Progenitor cell of endocrine pancreas (in vitro differentiated cells): Measurements from ENCODE around the gene SLC5A10. TPM values are rescaled to one million over a fixed set of nuclear protein-coding genes. Genes with fewer than 3 reads are reported as not detected.

Source experiments
- DNase-seq: peaks from one replicate; pipeline ENCODE4 v3.0.0; 2021; ENCODE audit warnings: low spot score; ENCODE audit not compliant: unreplicated experiment
- H3K27ac Mint-ChIP-seq: 2 replicates; pipeline ENCODE4 v1.8.0; 2021; ENCODE audit warnings: mild to moderate bottlenecking, moderate library complexity, mixed read lengths
- H3K27me3 Mint-ChIP-seq: 2 replicates; pipeline ENCODE4 v1.8.0; 2021; ENCODE audit warnings: mixed read lengths
- H3K36me3 Mint-ChIP-seq: 2 replicates; pipeline ENCODE4 v1.8.0; 2022; ENCODE audit warnings: mixed read lengths; ENCODE audit not compliant: insufficient read depth
- H3K4me1 Mint-ChIP-seq: 2 replicates; pipeline ENCODE4 v1.8.0; 2021; ENCODE audit warnings: low read depth, mixed read lengths
- H3K4me3 Mint-ChIP-seq: 2 replicates; pipeline ENCODE4 v1.8.0; 2021; ENCODE audit warnings: low read depth, mild to moderate bottlenecking, moderate library complexity, mixed read lengths
- H3K9me3 Mint-ChIP-seq: 2 replicates; pipeline ENCODE4 v1.8.0; 2021; ENCODE audit warnings: low read depth, mixed read lengths
- total RNA-seq: library from RNA; stranded (reverse); gene quantifications from 2 replicates; pipeline ENCODE4 v1.2.1, GENCODE V29; 2021
- TF ChIP-seq, protein P1 (sequence below): fragments of 200-600 bp; sonication (generic); IDR thresholded peaks from one replicate; pipeline ENCODE4 v1.5.0; 2021; ENCODE audit warnings: antibody characterized with exemption, mild to moderate bottlenecking; ENCODE audit not compliant: unreplicated experiment

The SLC5A10 gene
- total RNA-seq, 1 donor from 2014 or later, result not detected

DNA sequence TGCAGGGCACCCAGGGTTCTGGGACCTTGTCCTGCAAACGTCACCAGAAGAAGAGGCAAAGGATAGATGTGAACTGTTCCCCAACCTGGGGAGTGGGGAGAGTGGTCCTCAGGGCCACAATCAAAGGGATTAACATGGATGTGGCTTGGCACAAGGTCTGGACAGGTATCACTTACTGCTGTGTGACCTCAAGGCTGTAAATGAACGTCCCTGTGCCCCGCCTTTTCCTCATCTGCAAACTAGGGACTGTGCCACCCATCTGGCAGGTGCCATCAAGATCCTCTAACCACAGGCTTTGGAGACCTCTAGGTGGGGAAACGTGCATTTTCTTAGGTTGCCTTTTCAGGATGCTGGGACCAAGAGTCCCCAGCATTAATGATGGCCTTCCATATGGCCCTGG, 25.1 kb downstream of the SLC5A10 start:
- TF ChIP-seq, protein P1, sequence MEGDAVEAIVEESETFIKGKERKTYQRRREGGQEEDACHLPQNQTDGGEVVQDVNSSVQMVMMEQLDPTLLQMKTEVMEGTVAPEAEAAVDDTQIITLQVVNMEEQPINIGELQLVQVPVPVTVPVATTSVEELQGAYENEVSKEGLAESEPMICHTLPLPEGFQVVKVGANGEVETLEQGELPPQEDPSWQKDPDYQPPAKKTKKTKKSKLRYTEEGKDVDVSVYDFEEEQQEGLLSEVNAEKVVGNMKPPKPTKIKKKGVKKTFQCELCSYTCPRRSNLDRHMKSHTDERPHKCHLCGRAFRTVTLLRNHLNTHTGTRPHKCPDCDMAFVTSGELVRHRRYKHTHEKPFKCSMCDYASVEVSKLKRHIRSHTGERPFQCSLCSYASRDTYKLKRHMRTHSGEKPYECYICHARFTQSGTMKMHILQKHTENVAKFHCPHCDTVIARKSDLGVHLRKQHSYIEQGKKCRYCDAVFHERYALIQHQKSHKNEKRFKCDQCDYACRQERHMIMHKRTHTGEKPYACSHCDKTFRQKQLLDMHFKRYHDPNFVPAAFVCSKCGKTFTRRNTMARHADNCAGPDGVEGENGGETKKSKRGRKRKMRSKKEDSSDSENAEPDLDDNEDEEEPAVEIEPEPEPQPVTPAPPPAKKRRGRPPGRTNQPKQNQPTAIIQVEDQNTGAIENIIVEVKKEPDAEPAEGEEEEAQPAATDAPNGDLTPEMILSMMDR, result no peak
- no peaks in the 10 kb centered on the region for H3K9me3 Mint-ChIP-seq
- no peak overlapping the region for H3K4me3 Mint-ChIP-seq
- peaks cover 8% of the 10 kb centered on the region for H3K36me3 Mint-ChIP-seq
- H3K27ac Mint-ChIP-seq, result no peak overlapping the region
- DNase-seq, result no peak
- peaks cover 10% of the 10 kb centered on the region for H3K4me1 Mint-ChIP-seq
- no peaks in the 10 kb centered on the region for H3K27me3 Mint-ChIP-seq

DNA sequence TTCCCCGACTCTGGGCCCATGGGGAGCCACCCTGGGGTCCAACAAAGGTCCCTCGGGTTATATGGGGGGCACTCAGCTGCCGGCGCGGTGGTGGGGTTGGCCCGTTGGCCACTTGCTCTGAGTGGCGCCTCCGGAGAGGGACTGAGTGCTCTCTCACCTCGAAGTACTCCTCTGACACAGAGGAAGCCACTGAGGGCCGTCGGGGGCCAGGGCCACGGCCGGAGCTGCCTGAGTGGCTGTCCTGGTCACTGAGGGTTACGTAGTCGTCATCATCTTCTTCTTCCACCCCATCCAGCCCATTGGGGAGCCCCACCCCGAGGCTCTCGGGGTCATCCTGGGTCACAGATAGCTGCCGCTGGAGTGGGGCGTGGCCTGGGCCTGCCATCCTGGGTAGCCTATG, 25.7 kb downstream of the SLC5A10 start:
- H3K27me3 Mint-ChIP-seq, result no peaks in the 10 kb centered on the region
- no peak for DNase-seq

DNA sequence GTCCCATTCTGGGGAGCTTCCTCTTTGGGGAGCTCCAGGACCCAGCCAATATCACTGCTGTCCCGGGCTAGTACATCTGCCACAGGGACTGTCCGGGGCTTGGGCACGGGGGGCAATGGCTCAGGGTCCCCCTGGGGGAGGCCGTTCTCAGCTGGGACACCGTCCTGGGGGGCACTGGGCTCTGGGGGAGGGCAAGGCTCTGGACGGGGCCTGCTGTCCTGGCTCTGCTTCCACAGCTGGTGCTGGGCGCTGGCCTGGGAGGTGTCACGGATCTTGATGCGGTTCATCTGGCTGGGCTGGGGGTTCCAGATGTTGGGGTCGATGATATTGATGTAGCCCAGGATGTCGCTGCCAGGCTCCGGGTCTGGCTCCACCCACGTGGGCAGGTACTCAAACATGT, 26.1 kb downstream of the SLC5A10 start:
- no peak overlapping the region for H3K27ac Mint-ChIP-seq
- DNase-seq, result no peak
- H3K4me1 Mint-ChIP-seq, result peaks cover 12% of the 10 kb centered on the region
- H3K9me3 Mint-ChIP-seq, result no peaks in the 10 kb centered on the region
- H3K27me3 Mint-ChIP-seq, result no peaks in the 10 kb centered on the region
- no peak overlapping the region for H3K4me3 Mint-ChIP-seq
- TF ChIP-seq, protein P1, result no peak
- H3K36me3 Mint-ChIP-seq, result peaks cover 8% of the 10 kb centered on the region

More for the DNA sequence above, 25.7 kb downstream of the SLC5A10 start:
- Mint-ChIP-seq H3K4me3 (no peak overlapping the region), H3K36me3 (peaks cover 8% of the 10 kb centered on the region), H3K9me3 (no peaks in the 10 kb centered on the region), H3K4me1 (peaks cover 12% of the 10 kb centered on the region), H3K27ac (no peak overlapping the region)
- TF ChIP-seq, protein P1, result no peak

DNA sequence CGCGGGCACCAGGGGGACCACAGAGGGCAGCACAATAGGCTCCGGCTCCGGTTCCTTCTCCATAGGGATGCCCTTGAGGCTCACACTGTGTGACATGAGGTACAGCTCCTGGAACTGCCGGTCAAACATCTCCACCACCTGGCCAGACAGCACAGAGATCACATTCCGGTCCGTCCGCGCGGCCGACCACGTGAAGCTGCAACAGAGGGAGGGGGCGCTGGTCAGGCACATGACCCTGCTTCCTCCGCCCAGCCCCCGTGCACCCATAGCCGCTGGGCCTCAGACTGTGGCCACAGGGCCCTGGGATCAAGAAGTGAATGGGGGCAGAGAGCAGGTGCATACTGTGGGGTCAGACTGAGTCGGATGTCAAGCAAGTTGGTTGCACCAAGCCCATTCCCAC, 26.7 kb downstream of the SLC5A10 start:
- Mint-ChIP-seq H3K27me3 (no peaks in the 10 kb centered on the region), H3K4me3 (no peak overlapping the region), H3K27ac (no peak overlapping the region), H3K36me3 (peaks cover 8% of the 10 kb centered on the region), H3K4me1 (peaks cover 12% of the 10 kb centered on the region), H3K9me3 (no peaks in the 10 kb centered on the region)
- no peak for DNase-seq
- TF ChIP-seq, protein P1, result no peak

DNA sequence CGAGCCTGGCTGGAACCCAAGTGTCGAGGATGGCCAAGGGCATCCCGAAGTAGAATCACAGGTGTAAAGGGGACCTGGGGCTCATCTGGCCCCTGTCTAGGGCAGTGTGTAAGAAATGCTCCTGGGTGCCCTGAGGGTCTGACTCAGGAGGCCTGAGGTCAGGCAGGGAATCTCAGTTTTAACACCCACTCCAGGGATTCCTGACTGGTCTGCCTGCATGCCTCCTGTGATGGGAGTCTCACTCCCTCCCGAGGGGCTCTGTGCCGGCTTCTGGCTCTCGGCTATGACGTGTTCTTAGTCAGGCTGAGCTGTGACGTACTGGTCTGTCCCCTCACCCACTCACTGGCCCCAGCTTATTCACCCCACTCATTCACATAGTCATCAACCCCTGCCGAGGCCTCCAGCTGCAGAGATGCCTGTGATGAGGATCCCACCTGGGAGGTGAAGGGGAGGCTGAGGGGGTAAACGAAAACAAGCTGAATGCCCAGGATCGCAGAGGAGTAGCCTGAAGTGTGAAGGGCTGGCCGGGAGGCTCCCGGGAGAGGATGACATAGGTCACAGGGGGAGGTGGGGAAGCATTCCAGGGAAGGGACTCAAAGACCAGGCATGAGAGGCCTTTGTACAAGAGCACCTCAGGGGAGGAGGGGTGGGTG, 28.8 kb downstream of the SLC5A10 start:
- Mint-ChIP-seq H3K9me3 (no peaks in the 10 kb centered on the region), H3K27me3 (no peaks in the 10 kb centered on the region), H3K4me1 (peaks cover 12% of the 10 kb centered on the region), H3K27ac (peak overlapping the region; percentile 85), H3K4me3 (no peak overlapping the region), H3K36me3 (peaks cover 8% of the 10 kb centered on the region)
- TF ChIP-seq, protein P1, result no peak
- no peak for DNase-seq
